Inflammatory macrophage (primary cell): Measurements from ENCODE around the gene SCN2B.

Source experiments
- DNase-seq, 2 donors: peaks; one replicate each; pipeline ENCODE4 v3.0.0-alpha.2; 2020 to 2022
- total RNA-seq, 18 experiments: gene quantifications; one replicate each; lab custom pipeline; 2026; ENCODE audit warnings: mixed read lengths in 6 of 18, inconsistent platforms in 2 of 18; lab: John Stamatoyannopoulos, UW

The SCN2B gene, protein sequence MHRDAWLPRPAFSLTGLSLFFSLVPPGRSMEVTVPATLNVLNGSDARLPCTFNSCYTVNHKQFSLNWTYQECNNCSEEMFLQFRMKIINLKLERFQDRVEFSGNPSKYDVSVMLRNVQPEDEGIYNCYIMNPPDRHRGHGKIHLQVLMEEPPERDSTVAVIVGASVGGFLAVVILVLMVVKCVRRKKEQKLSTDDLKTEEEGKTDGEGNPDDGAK
- 0 to 0.41 (median 0) reads per million in 18 experiments for total RNA-seq

DNA sequence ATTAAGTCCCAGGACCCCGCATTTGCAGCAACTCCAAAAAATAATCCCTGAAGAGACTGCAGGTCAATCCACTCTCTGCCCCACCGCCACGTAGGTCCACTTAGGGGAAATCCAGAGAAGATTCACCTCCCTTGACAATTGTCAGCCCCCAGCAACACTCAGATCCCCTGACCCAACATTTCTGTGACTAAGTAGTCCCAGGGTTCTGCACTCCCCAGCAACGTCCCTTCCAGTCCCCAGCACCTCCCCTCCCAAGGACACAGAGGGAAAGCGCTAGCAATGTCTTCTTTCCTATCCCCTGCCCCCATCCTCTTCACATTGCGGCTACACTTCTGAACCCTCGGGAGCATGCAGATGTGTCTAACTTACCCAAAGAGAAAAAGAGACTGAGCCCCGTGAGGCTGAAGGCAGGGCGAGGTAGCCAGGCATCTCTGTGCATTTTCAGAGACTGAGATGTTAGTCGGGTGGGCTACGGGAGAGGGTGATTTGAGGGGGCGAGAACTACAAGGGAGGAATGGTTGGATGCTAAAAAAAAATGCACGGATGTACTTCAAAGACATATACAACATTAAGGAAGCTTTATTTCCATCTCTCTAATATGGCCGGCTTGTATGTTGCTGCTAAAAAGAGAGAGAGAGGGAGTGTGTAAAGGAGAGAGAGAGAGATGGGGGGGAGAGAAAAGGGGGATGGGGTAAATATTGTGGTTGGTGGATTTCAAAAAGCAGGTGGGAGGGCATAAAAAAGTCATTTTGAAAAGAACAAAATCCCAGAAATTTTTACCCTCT lies at the start of gene SCN2B:
TSS of gene SCN2B (minus strand) at position 647 of the 785 bp plus-strand sequence. CDS start at position 439, 208 bp downstream.
- DNase-seq: no peak

DNA sequence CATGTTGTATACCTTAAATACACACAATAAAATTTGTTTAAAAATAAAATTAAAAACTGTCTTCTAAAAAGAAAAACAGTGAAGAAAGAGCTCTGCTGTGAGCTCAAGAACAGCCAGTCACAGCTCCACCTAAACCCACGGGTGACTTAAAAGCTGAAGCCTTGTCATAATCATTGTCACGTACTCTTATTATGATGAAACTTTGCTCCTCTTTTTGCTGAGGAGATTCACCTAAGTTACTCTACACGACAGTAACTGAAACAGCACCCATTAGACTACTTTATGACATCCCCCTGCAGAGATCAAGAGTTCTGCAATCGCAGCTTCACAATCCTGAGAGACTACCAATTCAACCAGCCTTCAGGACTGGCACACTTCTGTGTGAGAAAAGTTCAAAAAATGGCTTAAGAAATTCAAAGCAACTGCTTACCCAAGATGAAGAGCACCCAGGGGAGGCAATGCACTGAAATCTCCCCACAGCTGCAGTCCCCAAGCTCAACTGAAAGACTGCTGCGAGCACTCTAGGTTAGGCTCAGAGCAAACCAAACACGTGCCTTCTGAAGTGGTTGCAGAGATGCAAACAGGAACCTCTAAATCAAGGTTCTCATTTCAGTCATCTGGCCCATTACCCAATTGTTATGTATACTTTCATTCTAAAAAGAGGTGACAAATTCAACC lies 48.2 kb upstream of the SCN2B start, which contains the start of gene JAML:
TSS of gene JAML (minus strand) at position 501 of the 678 bp plus-strand sequence. CDS start 10,145 bp downstream, outside the sequence.
- DNase-seq: peak; percentile 85 to 87

DNA sequence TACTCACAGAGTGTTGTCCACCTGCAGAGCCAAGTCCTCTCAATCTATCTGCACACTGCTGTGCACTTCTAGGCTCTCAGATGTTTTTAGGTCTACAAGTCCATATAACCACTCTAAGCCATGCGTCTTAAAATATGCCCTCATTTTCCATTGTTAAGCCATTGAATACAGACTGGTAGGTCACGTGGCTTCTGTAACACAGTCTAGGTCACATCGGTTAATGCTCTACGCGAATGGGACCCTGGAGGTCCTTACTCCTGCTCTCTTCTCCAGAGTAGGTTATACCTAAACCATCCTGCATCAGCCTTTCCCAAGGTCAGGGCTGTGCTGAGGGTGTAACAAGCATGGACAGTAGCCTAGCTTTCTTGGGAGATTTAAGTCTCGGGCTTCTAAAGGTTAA lies 47.6 kb upstream of the SCN2B start:
- no peak for DNase-seq

DNA sequence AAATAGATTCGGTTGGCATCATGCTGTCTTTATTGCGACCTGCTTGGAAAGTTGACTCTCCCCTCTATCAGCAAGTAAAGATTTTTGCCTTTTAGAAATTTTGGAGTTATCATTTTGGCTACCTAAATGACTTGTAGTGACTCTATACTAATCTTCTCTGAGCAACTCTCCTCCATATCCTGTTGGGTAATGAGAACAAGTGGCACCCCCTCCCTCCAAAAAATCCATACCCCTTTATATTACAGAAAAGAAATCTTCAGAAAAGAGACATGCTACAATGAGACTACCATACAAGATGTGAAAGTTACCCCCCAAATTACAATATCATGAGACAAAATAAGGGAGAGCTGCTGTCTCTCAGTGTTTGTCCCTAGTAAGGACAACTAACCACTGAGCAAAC lies 47.1 kb upstream of the SCN2B start:
- DNase-seq: no peak

DNA sequence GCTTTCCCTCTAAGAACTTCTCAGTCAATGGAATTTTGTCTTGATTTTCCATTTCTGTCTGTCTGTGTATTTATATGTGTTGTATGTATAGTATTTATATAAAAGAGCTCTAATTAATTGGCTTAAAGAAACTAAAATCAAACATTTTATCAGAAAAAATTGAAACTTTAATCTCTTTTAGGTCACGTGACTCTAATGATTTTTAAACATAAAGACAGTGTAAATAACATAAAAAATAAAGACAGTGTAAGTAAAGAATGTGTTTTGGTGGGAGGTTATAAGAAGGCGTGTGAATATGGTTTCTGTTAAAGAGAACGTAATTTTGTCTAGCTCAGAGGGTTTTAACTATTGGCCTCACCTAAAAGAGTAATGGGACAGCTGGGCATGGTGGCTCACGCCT lies 46.0 kb upstream of the SCN2B start:
- DNase-seq: no peak

DNA sequence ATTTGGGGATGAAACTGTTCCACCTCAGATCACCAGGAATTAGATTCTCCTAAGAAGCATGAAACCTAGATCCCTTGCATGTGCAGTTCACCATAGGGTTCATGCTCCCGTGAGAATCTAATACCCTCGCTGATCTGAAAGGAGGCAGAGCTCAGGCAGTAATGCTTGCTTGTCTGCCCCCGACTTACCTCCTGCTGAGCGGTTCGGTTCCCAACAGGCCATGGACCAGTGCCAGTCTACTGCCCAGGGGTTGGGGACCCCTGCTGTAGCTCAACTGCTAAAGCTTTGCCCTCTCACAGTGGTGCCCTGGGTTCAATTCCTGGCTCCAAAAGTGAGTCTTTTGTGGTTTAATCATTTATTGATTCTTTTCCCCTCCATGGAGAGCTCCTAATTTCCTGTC lies 45.0 kb upstream of the SCN2B start:
- no peak for DNase-seq

DNA sequence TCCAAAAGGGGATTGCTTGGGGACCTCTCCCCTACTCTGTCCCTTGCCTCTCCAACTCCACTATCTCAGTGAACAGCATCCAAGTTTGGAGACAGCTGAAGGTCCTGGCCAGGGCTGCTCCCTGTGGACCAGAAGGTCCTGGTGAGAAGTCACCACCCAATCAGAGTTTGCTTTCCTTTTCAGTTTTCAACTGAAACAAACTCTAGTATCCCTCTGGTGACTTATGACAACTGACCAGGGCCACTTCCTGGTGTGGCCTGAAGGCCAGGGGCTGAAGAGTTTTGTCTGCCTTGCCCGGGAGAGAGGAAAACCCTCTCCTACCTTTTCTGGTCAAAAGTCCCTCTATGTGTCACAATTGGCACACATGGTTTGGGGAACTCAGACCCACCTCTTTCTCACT lies 43.3 kb upstream of the SCN2B start:
- DNase-seq: no peak

DNA sequence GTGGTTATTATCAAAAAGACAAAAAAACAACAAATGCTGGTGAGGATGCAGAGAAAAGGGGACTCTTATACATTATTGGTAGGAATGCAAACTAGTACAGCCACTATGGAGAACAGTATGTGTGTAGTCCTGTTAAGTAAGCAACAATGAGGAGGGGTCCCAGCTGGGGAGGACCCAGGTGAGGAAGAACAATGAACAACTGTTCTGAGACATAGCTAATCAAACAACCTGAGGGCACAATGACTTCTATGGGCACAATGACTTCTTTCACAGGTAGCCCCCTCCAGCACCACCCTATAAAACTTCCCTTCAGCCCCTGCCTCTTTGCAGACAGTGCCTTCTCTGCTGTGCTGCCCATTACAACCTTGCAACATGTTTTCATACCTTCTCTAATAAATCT lies 42.8 kb upstream of the SCN2B start:
- no peak for DNase-seq

DNA sequence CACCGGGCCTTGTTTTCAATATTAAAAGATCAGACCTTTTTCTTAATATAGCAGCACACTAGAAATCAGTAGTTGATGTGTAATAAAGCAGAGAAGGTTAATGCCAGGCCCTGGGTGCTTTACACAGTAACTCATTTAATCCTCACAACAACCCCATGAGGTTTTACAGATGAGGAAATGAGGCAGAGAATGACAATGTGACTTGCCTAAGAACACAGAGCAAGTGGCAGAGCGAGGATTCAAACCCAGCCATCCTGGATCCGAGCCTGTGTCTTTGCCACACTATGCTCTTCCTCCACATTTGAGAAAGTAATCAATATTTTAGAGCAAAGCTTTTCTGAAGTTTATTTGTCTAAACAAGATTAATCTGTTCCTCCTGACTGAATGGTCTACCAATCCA lies 41.1 kb upstream of the SCN2B start:
- DNase-seq: peak; percentile 31 to 58

DNA sequence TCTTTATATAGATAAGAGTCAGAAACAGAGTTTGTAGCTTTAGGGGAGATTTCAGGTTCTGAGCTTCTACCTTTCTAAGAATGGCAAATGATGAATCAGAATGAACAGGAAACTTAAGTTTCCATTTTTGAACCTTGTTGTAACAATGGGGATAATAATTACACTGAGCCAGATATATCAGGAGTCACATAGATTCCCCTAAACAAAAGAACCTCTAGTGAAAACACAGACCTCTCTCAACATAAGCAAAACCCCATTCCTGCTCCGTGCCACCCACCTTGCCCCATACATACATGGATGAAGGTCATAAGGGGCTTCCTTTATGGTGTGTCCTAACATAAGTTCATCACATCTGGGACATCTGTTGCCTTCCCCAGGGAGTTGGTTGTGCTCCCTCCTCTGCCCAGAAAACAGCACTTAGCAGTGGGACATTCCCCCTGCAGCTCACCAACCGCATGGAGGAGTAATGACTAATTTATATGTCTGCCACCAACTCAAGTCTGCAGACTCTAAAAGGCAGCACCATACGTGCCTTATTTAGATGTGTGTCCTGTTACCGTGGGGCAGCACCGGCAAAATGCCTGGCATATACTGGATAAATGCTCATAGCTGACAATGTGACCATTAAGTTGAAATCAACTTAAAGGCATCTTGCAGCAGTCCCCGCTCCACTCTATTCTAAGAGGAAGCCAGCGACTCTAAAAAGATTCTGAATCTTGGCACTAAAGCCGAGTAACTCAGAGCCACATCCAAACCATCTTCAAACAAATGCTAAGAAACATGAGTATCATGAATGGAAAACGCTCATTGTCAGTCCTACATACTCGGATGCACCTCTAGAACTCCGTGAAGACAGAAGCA lies 40.4 kb upstream of the SCN2B start:
- DNase-seq: peak; percentile 40 to 69

DNA sequence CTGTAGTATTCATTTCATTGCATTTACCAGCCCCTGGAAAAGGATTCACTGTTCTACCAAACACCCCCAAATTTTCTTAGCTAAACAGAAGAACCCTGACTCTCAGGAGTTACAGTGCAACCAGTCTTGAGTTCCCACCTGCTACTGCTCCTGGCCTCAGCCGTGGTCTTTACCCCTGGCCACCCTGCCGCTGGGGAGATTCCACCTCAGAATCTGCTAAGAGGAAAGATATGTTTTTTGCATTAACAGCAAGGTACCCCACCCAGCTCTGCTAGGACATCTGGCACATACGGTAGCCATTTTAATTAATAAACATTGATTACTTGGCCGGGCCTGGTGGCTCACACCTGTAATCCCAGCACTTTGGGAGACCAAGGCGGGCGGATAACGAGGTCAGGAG lies 39.3 kb upstream of the SCN2B start:
- no peak for DNase-seq

DNA sequence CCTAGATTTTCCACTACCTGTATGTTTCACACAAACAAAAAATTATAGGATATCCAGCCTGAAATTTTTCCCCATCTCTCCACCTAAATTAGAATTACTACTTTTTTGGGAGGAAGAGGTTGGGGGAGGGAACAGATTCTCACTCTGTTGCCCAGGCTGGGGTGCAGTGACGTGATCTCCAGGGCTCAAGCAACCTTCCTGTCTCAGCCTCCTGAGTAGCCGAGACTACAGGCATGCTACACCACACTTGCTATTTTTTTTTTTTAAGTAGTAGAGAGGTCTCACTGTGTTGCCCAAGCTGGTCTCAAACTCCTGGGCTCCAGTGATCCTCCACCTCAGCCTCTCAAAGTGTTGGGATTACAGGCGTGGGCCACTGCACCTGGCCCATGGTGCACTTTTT lies 38.8 kb upstream of the SCN2B start:
- DNase-seq: peak in 1 of 2 donors; percentile 48

DNA sequence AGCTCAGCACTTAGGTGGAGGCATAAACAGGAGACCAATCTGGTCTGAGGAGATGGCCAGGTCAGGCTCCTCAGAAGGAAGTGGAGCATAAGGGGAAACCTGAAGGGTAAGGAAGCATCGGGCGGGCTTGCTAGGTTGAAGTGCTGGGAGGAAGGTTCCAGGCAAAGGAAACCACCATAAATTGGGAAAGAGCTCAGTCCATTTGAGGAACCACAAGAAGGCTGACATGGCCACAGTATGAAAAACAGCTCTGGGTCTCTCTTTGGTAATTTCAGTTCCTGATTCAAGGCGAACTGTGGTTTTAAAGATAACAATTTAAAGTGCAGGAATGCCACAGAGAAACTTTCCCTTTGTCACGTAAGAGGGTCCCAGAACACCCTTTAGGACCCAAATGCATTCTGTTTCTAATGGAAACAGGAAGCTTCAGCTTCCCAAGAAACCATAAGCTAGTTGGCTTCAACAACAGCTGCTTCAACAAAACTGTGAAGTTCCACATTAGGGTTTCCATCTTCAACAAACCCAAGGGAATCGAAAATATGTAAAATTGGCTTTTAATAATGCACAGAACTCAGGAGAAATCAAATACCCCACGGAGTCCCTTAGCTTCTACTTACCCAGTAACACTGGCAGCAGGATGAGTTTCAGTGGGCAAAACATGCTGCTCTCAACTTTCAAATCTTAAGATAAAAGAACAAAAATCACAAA lies 37.9 kb upstream of the SCN2B start:
- DNase-seq: peak; percentile 94

DNA sequence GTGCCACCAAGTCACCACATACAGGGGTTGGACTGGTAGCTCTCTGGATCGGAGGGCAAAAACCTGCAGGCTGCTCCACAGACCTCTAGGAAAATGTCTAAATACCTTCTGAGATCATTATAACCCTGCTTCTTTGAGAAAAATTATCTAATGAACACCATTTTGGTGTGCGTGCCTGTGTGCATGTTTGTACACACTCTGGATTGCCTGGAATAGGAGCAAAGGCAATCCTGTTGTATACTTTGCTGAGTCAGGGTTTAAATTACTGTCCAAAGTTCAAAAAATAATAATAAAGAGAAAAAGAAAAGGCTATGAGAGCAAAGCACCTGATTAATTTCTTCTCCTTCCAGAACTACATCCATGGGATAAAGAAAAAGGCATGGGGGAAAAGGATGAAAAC lies 37.3 kb upstream of the SCN2B start:
- DNase-seq: no peak

DNA sequence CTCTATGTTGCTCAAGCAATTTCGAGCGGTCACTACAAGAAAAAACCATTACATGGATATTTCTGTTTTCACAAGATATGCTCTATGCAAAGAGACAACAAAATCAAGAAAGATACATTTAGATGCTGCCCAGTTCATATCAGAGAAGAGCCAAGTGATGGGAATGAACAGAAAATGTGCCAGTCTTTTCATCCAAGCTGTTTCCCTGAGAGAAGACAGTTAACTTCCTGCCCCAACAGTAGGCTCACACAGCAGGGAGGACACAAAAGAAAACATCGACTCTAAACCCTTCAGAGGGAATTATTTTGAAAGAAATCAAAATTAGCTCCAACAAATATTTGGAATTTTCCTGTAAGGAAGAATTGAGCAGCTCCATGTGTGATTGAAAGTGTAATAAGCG lies 36.8 kb upstream of the SCN2B start:
- no peak for DNase-seq

DNA sequence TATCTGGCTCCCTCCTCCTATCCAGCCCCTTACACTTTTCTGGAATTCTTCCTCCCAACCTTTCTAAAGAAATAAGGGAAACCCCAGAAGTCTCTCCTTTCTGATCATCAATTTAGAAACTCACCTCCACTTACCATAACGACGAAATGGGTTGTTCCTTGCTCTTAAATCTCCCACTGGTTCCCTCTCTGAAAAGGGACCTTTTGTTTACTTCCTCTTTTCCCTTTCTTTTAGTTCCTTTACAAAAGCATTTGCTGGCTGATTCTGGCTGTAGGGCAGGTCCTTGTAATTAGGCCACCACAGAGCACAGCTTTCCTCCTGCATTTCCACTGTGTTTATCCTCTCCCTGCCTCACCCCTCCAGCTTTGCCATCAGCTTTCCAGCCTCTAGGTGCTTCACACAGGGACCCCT lies 36.3 kb upstream of the SCN2B start:
- DNase-seq: peak; percentile 71 to 74

DNA sequence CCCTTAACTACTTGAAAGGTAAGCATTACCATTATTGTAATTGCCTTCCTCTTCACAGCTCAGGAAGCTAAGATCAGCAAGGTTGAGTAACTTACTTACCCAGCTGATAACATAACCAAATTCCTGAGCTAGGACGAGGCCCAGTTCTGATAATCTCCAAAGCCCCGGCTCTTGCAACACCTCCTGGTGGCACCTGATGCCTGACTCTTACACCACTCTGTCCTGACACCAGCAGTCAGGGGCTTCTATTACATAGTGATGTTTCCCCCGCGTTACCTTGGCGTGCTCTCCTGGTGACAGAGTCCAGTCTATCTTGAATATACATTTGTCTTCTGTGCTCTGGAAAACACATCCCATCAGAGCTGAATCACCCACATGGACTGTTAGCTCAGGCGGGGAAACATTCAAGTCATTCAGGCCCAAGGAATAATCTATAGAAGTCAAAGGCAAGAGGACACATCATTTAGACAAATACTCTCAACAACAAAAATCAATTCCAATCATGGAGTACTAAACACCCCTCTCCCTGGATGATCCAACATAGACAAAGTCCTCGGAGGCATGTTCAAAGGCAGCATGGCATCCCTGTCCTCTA lies 35.8 kb upstream of the SCN2B start:
- no peak for DNase-seq

DNA sequence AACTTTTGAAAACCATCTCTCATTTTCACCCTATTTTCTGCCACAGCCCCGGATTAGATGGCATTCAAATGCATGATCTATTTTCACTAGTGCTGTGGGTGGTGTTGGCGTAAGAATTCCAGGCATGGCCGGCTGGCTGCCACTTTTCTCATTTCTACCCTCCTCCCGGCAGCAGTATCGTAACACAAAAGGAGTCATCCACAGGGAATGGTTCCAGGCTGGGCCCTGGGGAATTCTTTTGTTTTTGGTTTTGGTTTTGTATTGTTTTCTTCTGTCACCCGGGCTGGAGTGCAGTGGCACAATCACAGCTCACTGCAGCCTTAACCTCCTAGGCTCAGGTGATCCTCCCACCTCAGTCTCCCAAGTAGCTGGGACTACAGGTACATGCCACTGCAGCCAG lies 34.6 kb upstream of the SCN2B start:
- DNase-seq: no peak

DNA sequence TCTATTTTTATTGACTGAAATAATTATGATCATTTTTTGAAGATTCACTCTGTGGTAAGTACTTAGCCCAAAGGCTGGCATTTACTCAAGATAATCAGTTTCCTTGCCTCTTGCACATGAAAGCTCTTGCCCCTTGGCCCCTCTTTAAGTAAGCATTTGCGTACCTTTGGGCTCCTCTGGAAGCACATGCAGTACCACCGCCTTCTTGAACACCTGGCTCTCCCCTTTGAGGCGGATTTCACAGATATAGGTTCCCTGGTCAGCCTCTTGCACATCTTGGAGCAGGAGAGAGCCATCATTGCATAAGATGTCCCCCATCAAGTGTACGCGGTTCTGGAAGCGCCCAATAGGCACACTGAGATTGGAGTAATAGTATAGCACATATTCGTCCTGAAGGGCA lies 33.9 kb upstream of the SCN2B start:
- DNase-seq: no peak

DNA sequence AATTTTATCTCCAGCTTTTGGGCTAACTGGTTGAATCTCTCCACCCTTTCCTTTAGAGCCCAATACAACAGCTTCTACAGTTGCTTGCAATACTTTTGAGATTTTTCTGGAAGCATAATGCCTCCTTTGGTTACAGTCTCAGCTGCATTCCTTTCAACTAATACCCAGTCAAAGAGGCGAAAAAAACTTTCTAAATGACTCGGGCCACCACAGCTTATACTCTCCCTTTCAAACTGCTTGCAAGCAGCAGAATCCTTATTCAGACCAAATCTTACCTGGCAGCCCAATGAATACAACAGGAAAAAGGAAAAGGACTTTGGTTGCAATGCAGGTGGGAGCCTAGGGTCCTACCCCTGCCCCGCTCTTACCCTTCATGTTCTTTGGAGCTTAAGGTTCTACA lies 32.6 kb upstream of the SCN2B start:
- DNase-seq: no peak

DNA sequence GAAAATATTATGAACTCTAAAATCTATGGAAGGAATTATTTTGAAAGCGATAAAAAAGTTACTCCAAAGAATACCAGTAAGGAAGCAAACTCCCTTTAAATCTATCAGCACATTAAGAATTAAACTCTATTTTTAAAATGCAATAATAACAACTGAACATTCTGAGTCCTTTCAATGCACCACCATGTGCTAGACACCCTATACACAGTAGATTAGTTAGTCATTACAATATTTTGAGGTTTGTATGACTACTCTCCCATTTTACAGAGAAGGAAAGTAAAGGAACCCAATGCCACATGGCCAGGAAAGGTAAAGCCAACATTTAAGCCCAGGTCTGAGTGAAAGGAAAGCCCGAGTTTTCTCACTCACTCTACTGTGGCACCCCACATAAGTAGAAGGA lies 30.6 kb upstream of the SCN2B start:
- DNase-seq: no peak
